HG03103 (cell line): ENCODE measurements around the gene SPATA24.

ENCODE experiments used
- ATAC-seq: cut with Tn5 transposase; IDR thresholded peaks from one replicate; pipeline ENCODE4 v1.9.1; 2021; ENCODE audit warnings: low read depth; ENCODE audit not compliant: unreplicated experiment

Gene SPATA24

GRCh38 chr5:139384591-139385051, 19.3 kb downstream of the SPATA24 start:
- no peak for ATAC-seq

GRCh38 chr5:139383993-139384590, 19.8 kb downstream of the SPATA24 start:
- ATAC-seq: no peak

- no peak for ATAC-seq
These were observed 20.5 kb downstream of the SPATA24 start, which contains the start of gene SLC23A1 for GRCh38 chr5:139383275-139383992. SLC23A1 (minus strand) TSS chr5:139383297; CDS start chr5:139383253, 44 bp downstream.

- ATAC-seq: no peak
These were observed 21.1 kb downstream of the SPATA24 start for GRCh38 chr5:139382807-139383206.

GRCh38 chr5:139381837-139382761, 21.8 kb downstream of the SPATA24 start:
- ATAC-seq: no peak

- no peak for ATAC-seq
These were observed 24.1 kb downstream of the SPATA24 start for GRCh38 chr5:139379626-139380449.

- no peak for ATAC-seq
These were observed 24.9 kb downstream of the SPATA24 start for GRCh38 chr5:139378941-139379361.

GRCh38 chr5:139378101-139378825, 25.6 kb downstream of the SPATA24 start:
- ATAC-seq: no peak

- no peak for ATAC-seq
These were observed 26.7 kb downstream of the SPATA24 start for GRCh38 chr5:139377226-139377625.

- ATAC-seq: no peak
These were observed 27.5 kb downstream of the SPATA24 start for GRCh38 chr5:139376364-139376763.

- no peak for ATAC-seq
These were observed 29.0 kb downstream of the SPATA24 start for GRCh38 chr5:139374909-139375308.

GRCh38 chr5:139371482-139372435, 32.1 kb downstream of the SPATA24 start:
- no peak for ATAC-seq

GRCh38 chr5:139369181-139369580, 34.7 kb downstream of the SPATA24 start:
- ATAC-seq: no peak

- no peak for ATAC-seq
These were observed 35.3 kb downstream of the SPATA24 start for GRCh38 chr5:139368613-139369012.

- ATAC-seq: no peak
These were observed 39.4 kb downstream of the SPATA24 start for GRCh38 chr5:139364466-139364865.

- ATAC-seq: no peak
These were observed 40.0 kb downstream of the SPATA24 start for GRCh38 chr5:139363937-139364336.

GRCh38 chr5:139361835-139362429, 42.0 kb downstream of the SPATA24 start:
- no peak for ATAC-seq

- ATAC-seq: no peak
These were observed 43.5 kb downstream of the SPATA24 start for GRCh38 chr5:139360384-139360783.
